Keratinocyte (primary cell): Measurements from ENCODE around the gene CINP. TPM values are rescaled to one million over a fixed set of nuclear protein-coding genes. Genes with fewer than 3 reads are reported as not detected.

Experiments used
- DNase-seq: peaks from one replicate; pipeline ENCODE4 v3.0.0-alpha.2; 2011; ENCODE audit warnings: low read depth, missing footprints, low spot score
- FAIRE-seq: peaks from 2 replicates; lab custom pipeline; 2011; peaks lifted over from hg19 to GRCh38; lab: Jason Lieb, UNC
- H2AFZ ChIP-seq: 2 replicates; pipeline ENCODE4 v1.6.0; 2012; ENCODE audit warnings: low read length, control low read depth, inconsistent platforms; ENCODE audit not compliant: control insufficient read depth
- H3K27ac ChIP-seq: 2 replicates; pipeline ENCODE4 v1.5.1; 2011; ENCODE audit warnings: low read length; ENCODE audit not compliant: control insufficient read depth, insufficient read depth
- H3K27me3 ChIP-seq: 3 replicates; pipeline ENCODE4 v1.6.0; 2011; ENCODE audit warnings: low read length; ENCODE audit not compliant: control insufficient read depth, insufficient read depth; ENCODE audit errors: extremely low read depth
- H3K36me3 ChIP-seq, 2 experiments: 2 replicates in 1 of 2; 3 replicates in 1 of 2; pipeline ENCODE4 v1.5.1; 2011; ENCODE audit warnings: low read length in 2 of 2, mild to moderate bottlenecking in 1 of 2; ENCODE audit not compliant: control insufficient read depth in 2 of 2, insufficient read depth in 2 of 2; ENCODE audit errors: extremely low read depth in 1 of 2
- H3K4me1 ChIP-seq: 3 replicates; pipeline ENCODE4 v1.5.1; 2011; ENCODE audit warnings: low read length; ENCODE audit not compliant: control insufficient read depth, insufficient read depth; ENCODE audit errors: extremely low read depth
- H3K4me2 ChIP-seq: 3 replicates; pipeline ENCODE4 v1.6.0; 2011; ENCODE audit warnings: low read depth, low read length; ENCODE audit not compliant: control insufficient read depth, insufficient read depth; ENCODE audit errors: extremely low read depth
- H3K4me3 ChIP-seq, 3 experiments: fragments of 200-600 bp in 1 of 3; sonication (generic) in 1 of 3; 2 replicates in 2 of 3; 3 replicates in 1 of 3; pipeline ENCODE4 v1.5.1; 2011 to 2016; ENCODE audit warnings: low read length in 3 of 3, mild to moderate bottlenecking in 3 of 3, control low read depth in 2 of 3, inconsistent platforms in 1 of 3, low read depth in 1 of 3, mixed read lengths in 1 of 3, mixed run types in 1 of 3, moderate library complexity in 1 of 3; ENCODE audit not compliant: control insufficient read depth in 2 of 3, insufficient read depth in 2 of 3; ENCODE audit errors: extremely low read depth in 1 of 3
- H3K79me2 ChIP-seq: 2 replicates; pipeline ENCODE4 v1.6.0; 2012; ENCODE audit warnings: low read length; ENCODE audit not compliant: control insufficient read depth, insufficient read depth
- H3K9ac ChIP-seq: 3 replicates; pipeline ENCODE4 v1.6.0; 2011; ENCODE audit warnings: low read length; ENCODE audit not compliant: control insufficient read depth, insufficient read depth; ENCODE audit errors: extremely low read depth
- H3K9me1 ChIP-seq: 3 replicates; pipeline ENCODE4 v1.6.0; 2011; ENCODE audit warnings: low read length; ENCODE audit not compliant: control insufficient read depth, insufficient read depth; ENCODE audit errors: extremely low read depth
- H3K9me3 ChIP-seq: 2 replicates; pipeline ENCODE4 v1.5.1; 2012; ENCODE audit warnings: low read depth, low read length; ENCODE audit not compliant: control insufficient read depth
- H4K20me1 ChIP-seq: 3 replicates; pipeline ENCODE4 v1.6.0; 2011; ENCODE audit warnings: low read length; ENCODE audit not compliant: control insufficient read depth, insufficient read depth; ENCODE audit errors: extremely low read depth
- EZH2 ChIP-seq: IDR thresholded peaks from one replicate; pipeline ENCODE4 v1.6.1; 2012; ENCODE audit warnings: inconsistent platforms, mild to moderate bottlenecking, low read length, moderate library complexity
- dilution Hi-C: fragments of 300-500 bp; cut with MboI; formaldehyde crosslinking; loops from one replicate; pipeline ENCODE4 v1.7.0; 2020; ENCODE audit warnings: low sequenced_read_pairs; ENCODE audit not compliant: extremely low pct_ligation_motif_present
- polyA plus RNA-seq, 5 experiments: library from polyadenylated mRNA; depleted of rRNA in 3 of 5; stranded (reverse) in 3 of 5; stranded (forward) in 1 of 5; unstranded in 1 of 5; fragments of >200 nt; gene quantifications; 1 replicate in 1 of 5; 2 replicates in 3 of 5; 3 replicates in 1 of 5; pipeline versions ENCODE4 v1.2.1 to v1.2.3, GENCODE V29; 2011 to 2012; ENCODE audit warnings: missing spikeins in 2 of 5, low read depth in 1 of 5, low replicate concordance in 1 of 5
- TF ChIP-seq, protein P1 (sequence below), 3 experiments: IDR thresholded peaks in 1 of 3; conservative IDR thresholded peaks in 1 of 3; optimal IDR thresholded peaks in 1 of 3; 2 replicates in 2 of 3; 3 replicates in 1 of 3; pipeline versions ENCODE3 to v1.5.1; 2011; ENCODE audit warnings: low read length in 3 of 3, mild to moderate bottlenecking in 3 of 3, moderate library complexity in 2 of 3, control low read depth in 1 of 3, inconsistent platforms in 1 of 3; ENCODE audit not compliant: insufficient read depth in 2 of 3; ENCODE audit errors: extremely low read depth in 1 of 3

The CINP gene
- polyA plus RNA-seq, 1 donor (not counting 4 experiments of a cell fraction or from before 2014, with no cell fraction given): 49.3 TPM

DNA sequence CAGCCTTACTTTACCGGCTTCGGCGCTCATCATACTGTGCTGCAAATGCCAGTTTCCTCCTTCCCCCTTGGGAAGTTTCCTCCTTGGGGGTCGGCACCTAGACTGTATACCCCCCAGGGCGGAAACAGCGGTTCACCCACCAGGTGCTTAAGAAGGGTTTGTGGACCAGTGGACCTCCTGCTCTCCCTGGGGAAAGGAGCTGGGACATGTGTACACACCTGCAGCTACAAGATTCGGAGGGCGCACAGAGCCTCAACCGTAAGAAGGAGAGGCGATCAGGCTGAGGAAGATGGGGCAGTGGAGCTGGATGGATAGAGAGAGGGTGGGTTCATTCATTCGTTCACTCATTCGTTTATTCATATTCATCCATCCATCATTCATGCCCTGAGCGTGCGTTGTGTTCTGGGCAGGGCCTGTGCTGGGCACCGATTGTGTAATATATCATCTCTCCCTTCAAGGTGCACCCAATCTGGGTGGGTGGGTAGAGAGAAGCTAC lies 43.9 kb downstream of the CINP start:
- peaks cover 42% of the 10 kb centered on the region for H3K4me1 ChIP-seq

GRCh38 chr14:102317564-102318248 lies 45.0 kb downstream of the CINP start:
- Histone ChIP-seq H3K9ac (peak overlapping the region; percentile 45), H3K4me3 (peak overlapping the region; percentile 31 to 72 (median 62)), H3K79me2 (peaks cover 9% of the 10 kb centered on the region), H3K9me3 (no peaks in the 10 kb centered on the region), H3K27ac (peak overlapping the region; percentile 2), H3K36me3 (peaks cover 2 to 4% of the 10 kb centered on the region in 2 experiments), H3K4me1 (peaks cover 46% of the 10 kb centered on the region), H3K9me1 (no peaks in the 10 kb centered on the region), H3K4me2 (peak overlapping the region; percentile 83), H4K20me1 (no peaks in the 10 kb centered on the region), H3K27me3 (no peaks in the 10 kb centered on the region), H2AFZ (peak overlapping the region; percentile 83)
- no peak for TF ChIP-seq EZH2
- TF ChIP-seq, protein P1, sequence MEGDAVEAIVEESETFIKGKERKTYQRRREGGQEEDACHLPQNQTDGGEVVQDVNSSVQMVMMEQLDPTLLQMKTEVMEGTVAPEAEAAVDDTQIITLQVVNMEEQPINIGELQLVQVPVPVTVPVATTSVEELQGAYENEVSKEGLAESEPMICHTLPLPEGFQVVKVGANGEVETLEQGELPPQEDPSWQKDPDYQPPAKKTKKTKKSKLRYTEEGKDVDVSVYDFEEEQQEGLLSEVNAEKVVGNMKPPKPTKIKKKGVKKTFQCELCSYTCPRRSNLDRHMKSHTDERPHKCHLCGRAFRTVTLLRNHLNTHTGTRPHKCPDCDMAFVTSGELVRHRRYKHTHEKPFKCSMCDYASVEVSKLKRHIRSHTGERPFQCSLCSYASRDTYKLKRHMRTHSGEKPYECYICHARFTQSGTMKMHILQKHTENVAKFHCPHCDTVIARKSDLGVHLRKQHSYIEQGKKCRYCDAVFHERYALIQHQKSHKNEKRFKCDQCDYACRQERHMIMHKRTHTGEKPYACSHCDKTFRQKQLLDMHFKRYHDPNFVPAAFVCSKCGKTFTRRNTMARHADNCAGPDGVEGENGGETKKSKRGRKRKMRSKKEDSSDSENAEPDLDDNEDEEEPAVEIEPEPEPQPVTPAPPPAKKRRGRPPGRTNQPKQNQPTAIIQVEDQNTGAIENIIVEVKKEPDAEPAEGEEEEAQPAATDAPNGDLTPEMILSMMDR (optimal IDR thresholded peaks at IDR 0.05 in 1 of 3, IDR thresholded peaks at IDR 0.05 in 1 of 3, conservative IDR thresholded peaks at IDR 0.05 in 1 of 3; ENCODE audit: extremely low read depth in 1 of 3, insufficient read depth in 2 of 3, low read length in 3 of 3): peak; percentile 30 to 36 (median 34)
- dilution Hi-C loops: no loop called here
- no peak for FAIRE-seq
- DNase-seq: peak; percentile 52

More for the DNA sequence above, 43.9 kb downstream of the CINP start:
- Histone ChIP-seq H4K20me1 (no peaks in the 10 kb centered on the region), H3K9me3 (no peaks in the 10 kb centered on the region), H3K9ac (peak overlapping the region; percentile 88), H3K9me1 (no peaks in the 10 kb centered on the region), H2AFZ (peak overlapping the region; percentile 84), H3K79me2 (peaks cover 9% of the 10 kb centered on the region), H3K36me3 (peaks cover 2 to 4% of the 10 kb centered on the region in 2 experiments), H3K27ac (peak overlapping the region; percentile 87), H3K4me3 (peak overlapping the region; percentile 83 to 94 (median 88)), H3K4me2 (peak overlapping the region; percentile 87), H3K27me3 (no peaks in the 10 kb centered on the region)
- TF ChIP-seq, protein P1 (optimal IDR thresholded peaks at IDR 0.05 in 1 of 3, IDR thresholded peaks at IDR 0.05 in 1 of 3, conservative IDR thresholded peaks at IDR 0.05 in 1 of 3; ENCODE audit: extremely low read depth in 1 of 3, insufficient read depth in 2 of 3, low read length in 3 of 3): no peak
- TF ChIP-seq EZH2: no peak
- FAIRE-seq: no peak
- dilution Hi-C loops: no loop called here
- DNase-seq: no peak
